OCI-LY7 (cell line): Measurements from ENCODE around the gene CD22.

Experiments used
- CTCF ChIP-seq: fragments of 200-600 bp; sonication (generic); conservative IDR thresholded peaks from 2 replicates; pipeline ENCODE4 v1.5.1; 2014; ENCODE audit warnings: mild to moderate bottlenecking, antibody characterized with exemption, low read length, moderate library complexity, mixed read lengths
- EZH2phosphoT487 ChIP-seq: fragments of 200-600 bp; sonication (generic); IDR thresholded peaks from 2 replicates; pipeline ENCODE4 v1.6.1; 2018; ENCODE audit warnings: low read depth, borderline replicate concordance, mild to moderate bottlenecking, mixed run types, antibody characterized with exemption, low read length, moderate library complexity, mixed read lengths

DNA sequence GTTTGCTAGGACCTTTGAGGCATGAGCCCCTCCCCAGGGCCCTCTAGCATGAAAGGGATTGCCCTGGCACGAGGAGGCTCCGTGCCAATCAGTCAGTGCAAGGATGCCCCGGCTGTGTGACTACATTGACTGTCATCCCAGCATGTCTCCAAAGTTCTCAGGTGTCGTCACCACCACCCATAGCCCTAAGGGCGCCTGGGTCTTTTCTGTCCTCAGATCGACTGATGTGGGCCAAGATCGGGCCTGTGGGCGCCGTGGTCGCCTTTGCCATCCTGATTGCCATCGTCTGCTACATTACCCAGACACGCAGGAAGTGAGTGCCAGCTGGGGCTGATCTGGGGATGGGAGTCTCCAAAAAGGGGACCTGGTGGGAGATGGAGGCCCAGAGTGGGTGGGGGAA is 18.7 kb upstream of the CD22 start:
- TF ChIP-seq CTCF (no peak), EZH2phosphoT487 (no peak)
